ENCODE data around the gene SEC23B.

Gene SEC23B

GRCh38 chr20:18553746-18554145 lies 46.0 kb downstream of the SEC23B start:
- H3K4me2 ChIP-seq (ENCODE audit: low read length): no peak overlapping the region
- H3K4me1 ChIP-seq (ENCODE audit: control insufficient read depth, insufficient read depth, low read length): no peaks in the 10 kb centered on the region
- H3K36me3 ChIP-seq (ENCODE audit: insufficient read depth, low read length): peaks cover 55% of the 10 kb centered on the region
- H3K9ac ChIP-seq (ENCODE audit: low read depth, low read length): no peak overlapping the region
- H3K9me3 ChIP-seq (replicated peaks; ENCODE audit: low read length): no peaks in the 10 kb centered on the region
- H3K27me3 ChIP-seq (ENCODE audit: control insufficient read depth, insufficient read depth, low read length): no peaks in the 10 kb centered on the region
- no peak overlapping the region for H3K4me3 ChIP-seq (ENCODE audit: low read length)

GRCh38 chr20:18566892-18567738 lies 59.4 kb downstream of the SEC23B start, which contains the start of gene SMIM26:
TSS of gene SMIM26 (plus strand) at chr20:18567432. CDS start at chr20:18567479, 47 bp downstream.
- Histone ChIP-seq H3K9me3 (replicated peaks; ENCODE audit: low read length) (no peaks in the 10 kb centered on the region), H3K4me2 (ENCODE audit: low read length) (peak within 1 kb of the TSS; percentile 90), H3K4me1 (ENCODE audit: control insufficient read depth, insufficient read depth, low read length) (peaks cover 2% of the 10 kb centered on the region), H3K27me3 (ENCODE audit: control insufficient read depth, insufficient read depth, low read length) (no peaks in the 10 kb centered on the region), H3K36me3 (ENCODE audit: insufficient read depth, low read length) (peaks cover 27% of the 10 kb centered on the region), H3K9ac (ENCODE audit: low read depth, low read length) (peak within 1 kb of the TSS; percentile 95), H3K4me3 (ENCODE audit: low read length) (peak within 1 kb of the TSS; percentile 92)

GRCh38 chr20:18567739-18568091 lies 60.0 kb downstream of the SEC23B start:
- peaks cover 2% of the 10 kb centered on the region for H3K4me1 ChIP-seq (ENCODE audit: control insufficient read depth, insufficient read depth, low read length)
- H3K9ac ChIP-seq (ENCODE audit: low read depth, low read length): peak overlapping the region; percentile 95
- peaks cover 21% of the 10 kb centered on the region for H3K36me3 ChIP-seq (ENCODE audit: insufficient read depth, low read length)
- peak overlapping the region; percentile 92 for H3K4me3 ChIP-seq (ENCODE audit: low read length)
- peak overlapping the region; percentile 90 for H3K4me2 ChIP-seq (ENCODE audit: low read length)
- H3K27me3 ChIP-seq (ENCODE audit: control insufficient read depth, insufficient read depth, low read length): no peaks in the 10 kb centered on the region
- H3K9me3 ChIP-seq (replicated peaks; ENCODE audit: low read length): no peaks in the 10 kb centered on the region

GRCh38 chr20:18571009-18571408 lies 63.3 kb downstream of the SEC23B start:
- no peak overlapping the region for H3K9ac ChIP-seq (ENCODE audit: low read depth, low read length)

GRCh38 chr20:18571578-18571977 lies 63.8 kb downstream of the SEC23B start:
- Histone ChIP-seq H3K4me2 (ENCODE audit: low read length) (no peak overlapping the region), H3K4me3 (ENCODE audit: low read length) (no peak overlapping the region), H3K9ac (ENCODE audit: low read depth, low read length) (no peak overlapping the region), H3K9me3 (replicated peaks; ENCODE audit: low read length) (no peaks in the 10 kb centered on the region), H3K4me1 (ENCODE audit: control insufficient read depth, insufficient read depth, low read length) (peaks cover 2% of the 10 kb centered on the region), H3K27me3 (ENCODE audit: control insufficient read depth, insufficient read depth, low read length) (no peaks in the 10 kb centered on the region), H3K36me3 (ENCODE audit: insufficient read depth, low read length) (peaks cover 16% of the 10 kb centered on the region)

More at GRCh38 chr20:18571009-18571408, 63.3 kb downstream of the SEC23B start:
- H3K4me1 ChIP-seq (ENCODE audit: control insufficient read depth, insufficient read depth, low read length): peaks cover 2% of the 10 kb centered on the region
- H3K36me3 ChIP-seq (ENCODE audit: insufficient read depth, low read length): peaks cover 16% of the 10 kb centered on the region
- H3K9me3 ChIP-seq (replicated peaks; ENCODE audit: low read length): no peaks in the 10 kb centered on the region
- no peaks in the 10 kb centered on the region for H3K27me3 ChIP-seq (ENCODE audit: control insufficient read depth, insufficient read depth, low read length)
- H3K4me3 ChIP-seq (ENCODE audit: low read length): no peak overlapping the region
- no peak overlapping the region for H3K4me2 ChIP-seq (ENCODE audit: low read length)

- H3K4me3 ChIP-seq (ENCODE audit: low read length): no peak overlapping the region
- H3K9ac ChIP-seq (ENCODE audit: low read depth, low read length): no peak overlapping the region
- no peaks in the 10 kb centered on the region for H3K4me1 ChIP-seq (ENCODE audit: control insufficient read depth, insufficient read depth, low read length)
- no peaks in the 10 kb centered on the region for H3K36me3 ChIP-seq (ENCODE audit: insufficient read depth, low read length)
- H3K4me2 ChIP-seq (ENCODE audit: low read length): no peak overlapping the region
- no peaks in the 10 kb centered on the region for H3K9me3 ChIP-seq (replicated peaks; ENCODE audit: low read length)
- no peaks in the 10 kb centered on the region for H3K27me3 ChIP-seq (ENCODE audit: control insufficient read depth, insufficient read depth, low read length)
Measured at GRCh38 chr20:18577942-18578341, 70.2 kb downstream of the SEC23B start.

GRCh38 chr20:18578581-18578980 lies 70.8 kb downstream of the SEC23B start:
- Histone ChIP-seq H3K36me3 (ENCODE audit: insufficient read depth, low read length) (no peaks in the 10 kb centered on the region), H3K4me2 (ENCODE audit: low read length) (no peak overlapping the region), H3K9ac (ENCODE audit: low read depth, low read length) (no peak overlapping the region), H3K4me3 (ENCODE audit: low read length) (no peak overlapping the region), H3K4me1 (ENCODE audit: control insufficient read depth, insufficient read depth, low read length) (no peaks in the 10 kb centered on the region), H3K9me3 (replicated peaks; ENCODE audit: low read length) (no peaks in the 10 kb centered on the region), H3K27me3 (ENCODE audit: control insufficient read depth, insufficient read depth, low read length) (peaks cover under 1% of the 10 kb centered on the region)

GRCh38 chr20:18580012-18580411 lies 72.3 kb downstream of the SEC23B start:
- Histone ChIP-seq H3K27me3 (ENCODE audit: control insufficient read depth, insufficient read depth, low read length) (peaks cover 6% of the 10 kb centered on the region), H3K9ac (ENCODE audit: low read depth, low read length) (no peak overlapping the region), H3K4me2 (ENCODE audit: low read length) (no peak overlapping the region), H3K4me1 (ENCODE audit: control insufficient read depth, insufficient read depth, low read length) (no peaks in the 10 kb centered on the region), H3K4me3 (ENCODE audit: low read length) (no peak overlapping the region), H3K9me3 (replicated peaks; ENCODE audit: low read length) (no peaks in the 10 kb centered on the region), H3K36me3 (ENCODE audit: insufficient read depth, low read length) (no peaks in the 10 kb centered on the region)

- Histone ChIP-seq H3K4me3 (ENCODE audit: low read length) (no peak overlapping the region), H3K4me1 (ENCODE audit: control insufficient read depth, insufficient read depth, low read length) (peaks cover 3% of the 10 kb centered on the region)
Measured at GRCh38 chr20:18585134-18585533, 77.4 kb downstream of the SEC23B start.

GRCh38 chr20:18587665-18588573 lies 80.2 kb downstream of the SEC23B start, which contains the start of gene DTD1:
TSS of gene DTD1 (plus strand) at chr20:18588054. CDS start at chr20:18588073, 19 bp downstream.
- Histone ChIP-seq H3K27me3 (ENCODE audit: control insufficient read depth, insufficient read depth, low read length) (peaks cover 8% of the 10 kb centered on the region), H3K4me2 (ENCODE audit: low read length) (peak within 1 kb of the TSS; percentile 96), H3K9me3 (replicated peaks; ENCODE audit: low read length) (no peaks in the 10 kb centered on the region), H3K9ac (ENCODE audit: low read depth, low read length) (peak within 1 kb of the TSS; percentile 94), H3K4me1 (ENCODE audit: control insufficient read depth, insufficient read depth, low read length) (peaks cover 3% of the 10 kb centered on the region), H3K4me3 (ENCODE audit: low read length) (peak within 1 kb of the TSS; percentile 76), H3K36me3 (ENCODE audit: insufficient read depth, low read length) (no peaks in the 10 kb centered on the region)

More at GRCh38 chr20:18585134-18585533, 77.4 kb downstream of the SEC23B start:
- Histone ChIP-seq H3K9me3 (replicated peaks; ENCODE audit: low read length) (no peaks in the 10 kb centered on the region), H3K36me3 (ENCODE audit: insufficient read depth, low read length) (no peaks in the 10 kb centered on the region), H3K27me3 (ENCODE audit: control insufficient read depth, insufficient read depth, low read length) (peaks cover 8% of the 10 kb centered on the region), H3K9ac (ENCODE audit: low read depth, low read length) (no peak overlapping the region), H3K4me2 (ENCODE audit: low read length) (no peak overlapping the region)

GRCh38 chr20:18588574-18588933 lies 80.8 kb downstream of the SEC23B start:
- peak overlapping the region; percentile 96 for H3K4me2 ChIP-seq (ENCODE audit: low read length)
- peak overlapping the region; percentile 76 for H3K4me3 ChIP-seq (ENCODE audit: low read length)
- peak overlapping the region; percentile 94 for H3K9ac ChIP-seq (ENCODE audit: low read depth, low read length)
- H3K4me1 ChIP-seq (ENCODE audit: control insufficient read depth, insufficient read depth, low read length): peaks cover 3% of the 10 kb centered on the region
- H3K36me3 ChIP-seq (ENCODE audit: insufficient read depth, low read length): no peaks in the 10 kb centered on the region
- H3K9me3 ChIP-seq (replicated peaks; ENCODE audit: low read length): no peaks in the 10 kb centered on the region
- peaks cover 8% of the 10 kb centered on the region for H3K27me3 ChIP-seq (ENCODE audit: control insufficient read depth, insufficient read depth, low read length)
